Bone marrow (tissue), 2 donors: ENCODE data around the gene CRIM1.
"Not testable (repeated sequence)": the region's sequence is repeated elsewhere in the genome, so short reads cannot be mapped to it uniquely, and the experiment has no call there.

Experiments
- DNase-seq, 2 donors: peaks; one replicate each; lab custom pipeline; 2025; lab: John Stamatoyannopoulos, UW

The CRIM1 gene

GRCh38 chr2:36355151-36355889 lies at the start of gene CRIM1:
CRIM1 (plus strand) TSS chr2:36355778; CDS start chr2:36356293, 515 bp downstream.
- DNase-seq = peak in 1 of 2 donors; percentile 20

- DNase-seq = no peak
Observed at GRCh38 chr2:36307441-36307840, 48.1 kb upstream of the CRIM1 start.

GRCh38 chr2:36310444-36310843 lies 45.1 kb upstream of the CRIM1 start:
- not testable (repeated sequence) for DNase-seq

- DNase-seq = peak in 1 of 2 donors; percentile 5
Observed at GRCh38 chr2:36318547-36318946, 37.0 kb upstream of the CRIM1 start.

- no peak for DNase-seq
Observed at GRCh38 chr2:36322108-36322507, 33.5 kb upstream of the CRIM1 start.

GRCh38 chr2:36326286-36326685 lies 29.3 kb upstream of the CRIM1 start:
- no peak for DNase-seq

GRCh38 chr2:36329251-36329650 lies 26.3 kb upstream of the CRIM1 start:
- DNase-seq = no peak

- DNase-seq = no peak
Observed at GRCh38 chr2:36329746-36330472, 25.7 kb upstream of the CRIM1 start.

GRCh38 chr2:36330473-36331395 lies 24.8 kb upstream of the CRIM1 start:
- DNase-seq = no peak

- no peak for DNase-seq
Observed at GRCh38 chr2:36333350-36334012, 22.1 kb upstream of the CRIM1 start.

GRCh38 chr2:36335597-36335996 lies 20.0 kb upstream of the CRIM1 start:
- DNase-seq = no peak

GRCh38 chr2:36336321-36336720 lies 19.3 kb upstream of the CRIM1 start:
- DNase-seq = no peak

GRCh38 chr2:36337354-36337753 lies 18.2 kb upstream of the CRIM1 start:
- no peak for DNase-seq

GRCh38 chr2:36338124-36338826 lies 17.3 kb upstream of the CRIM1 start:
- DNase-seq = no peak

GRCh38 chr2:36338827-36339145 lies 16.8 kb upstream of the CRIM1 start:
- no peak for DNase-seq

- DNase-seq = no peak
Observed at GRCh38 chr2:36339607-36340218, 15.9 kb upstream of the CRIM1 start.

GRCh38 chr2:36343606-36344005 lies 12.0 kb upstream of the CRIM1 start:
- DNase-seq = no peak

GRCh38 chr2:36348721-36349120 lies 6.9 kb upstream of the CRIM1 start:
- no peak for DNase-seq

- DNase-seq = no peak
Observed at GRCh38 chr2:36351291-36351690, 4.3 kb upstream of the CRIM1 start.

- peak in 1 of 2 donors; percentile 48 for DNase-seq
Observed at GRCh38 chr2:36351736-36352349, 3.7 kb upstream of the CRIM1 start.
